SK-N-SH (cell line): ENCODE data around the gene PAN3.

Experiments
- CHD2 ChIP-seq: fragments of 150-350 bp; IDR thresholded peaks from 2 replicates; pipeline ENCODE4 v1.6.1; 2018; ENCODE audit warnings: low read length; ENCODE audit not compliant: partially characterized antibody
- CTCF ChIP-seq: fragments of 200-600 bp; sonication (generic); IDR thresholded peaks from 2 replicates; pipeline ENCODE4 v1.6.1; 2017; ENCODE audit warnings: antibody characterized with exemption, mild to moderate bottlenecking, moderate library complexity
- MAX ChIP-seq: IDR thresholded peaks from 2 replicates; pipeline ENCODE4 v1.4.0; 2012; ENCODE audit warnings: low read depth
- POLR2AphosphoS5 ChIP-seq: IDR thresholded peaks from 2 replicates; pipeline ENCODE4 v1.6.1; 2012; ENCODE audit warnings: low read depth, low read length
- RCOR1 ChIP-seq: fragments of 150-350 bp; IDR thresholded peaks from 2 replicates; pipeline ENCODE4 v1.6.1; 2017; ENCODE audit warnings: antibody characterized with exemption, low read length
- RFX5 ChIP-seq: IDR thresholded peaks from 2 replicates; pipeline ENCODE4 v1.6.1; 2012; ENCODE audit warnings: mild to moderate bottlenecking, improper control_type of control experiment, low read length
- SMC3 ChIP-seq: IDR thresholded peaks from 2 replicates; pipeline ENCODE4 v1.6.1; 2012; ENCODE audit warnings: low read depth, low read length, improper control_type of control experiment
- TEAD4 ChIP-seq: IDR thresholded peaks from 2 replicates; pipeline ENCODE4 v1.4.0; 2012; ENCODE audit warnings: mild to moderate bottlenecking, borderline replicate concordance; ENCODE audit not compliant: insufficient read depth

DNA sequence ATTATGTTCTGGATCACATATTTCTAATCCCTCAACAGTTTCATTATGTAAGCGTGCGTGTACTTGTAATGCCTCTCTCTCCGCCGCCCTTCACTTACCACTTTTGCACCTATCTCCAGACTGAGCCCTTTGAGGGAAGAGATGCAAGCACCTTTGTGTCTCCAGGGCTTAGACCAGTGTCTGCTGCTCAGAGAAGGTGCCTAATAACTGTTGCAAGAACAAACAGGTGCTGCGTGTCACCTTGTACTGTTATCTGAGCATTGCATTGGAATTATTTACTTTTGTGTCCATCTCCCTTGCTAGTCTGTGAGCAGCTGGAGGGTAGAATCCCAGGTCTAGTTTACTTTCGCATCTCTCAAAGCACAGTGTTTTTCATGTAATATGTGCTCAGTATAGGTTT is 200.4 kb downstream of the PAN3 start:
- TF ChIP-seq POLR2AphosphoS5 (no peak), TEAD4 (no peak), MAX (no peak), RFX5 (no peak), CTCF (no peak), SMC3 (no peak), CHD2 (no peak), RCOR1 (no peak)
